HG02610 (cell line): Measurements from ENCODE around the gene SLC44A5.
"Not testable (repeated sequence)": the region's sequence is repeated elsewhere in the genome, so short reads cannot be mapped to it uniquely, and the experiment has no call there.

Experiments
- ATAC-seq: cut with Tn5 transposase; IDR thresholded peaks from one replicate; pipeline ENCODE4 v1.9.1; 2021; ENCODE audit warnings: mild to moderate bottlenecking, moderate library complexity; ENCODE audit not compliant: unreplicated experiment

SLC44A5 gene

DNA sequence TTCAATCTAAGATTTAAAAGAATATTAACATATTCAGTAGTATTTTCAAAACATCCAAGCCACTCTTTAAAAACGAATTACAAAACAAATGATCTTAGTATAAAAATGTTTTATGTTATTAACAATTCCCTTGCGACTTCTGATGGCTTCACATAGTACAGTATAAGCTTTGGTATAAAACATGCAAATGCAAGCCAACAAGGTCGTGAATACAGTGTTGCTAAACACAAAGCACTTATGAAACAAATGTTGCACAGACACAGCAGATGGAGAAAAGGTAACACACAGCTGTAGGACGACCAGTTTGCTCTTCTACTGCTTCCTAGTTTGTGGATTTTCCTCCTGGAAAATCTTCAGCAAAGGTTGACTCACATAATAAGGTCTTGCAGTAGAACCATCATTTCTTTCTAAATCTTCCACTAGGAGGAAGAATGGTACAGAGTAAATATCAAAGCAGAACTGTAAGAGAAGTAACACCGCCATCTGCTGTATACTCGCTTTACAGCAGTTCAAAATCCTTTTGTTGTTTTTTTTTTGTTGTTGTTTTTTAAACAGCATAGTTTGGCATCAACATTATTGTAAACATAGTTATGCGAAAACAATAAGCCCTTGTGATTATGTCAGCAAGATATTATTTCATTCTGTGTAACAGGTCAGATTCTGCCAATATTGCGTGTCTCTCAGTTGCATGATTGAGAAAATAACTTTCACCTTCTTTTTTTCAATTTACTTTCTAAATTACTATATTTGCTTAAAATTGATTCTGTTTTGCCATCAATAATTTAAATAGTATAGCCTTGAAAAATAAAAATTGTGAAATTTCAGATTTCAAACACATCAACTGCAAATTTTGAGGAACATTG is 407.3 kb downstream of the SLC44A5 start:
- ATAC-seq = peak; percentile 84

DNA sequence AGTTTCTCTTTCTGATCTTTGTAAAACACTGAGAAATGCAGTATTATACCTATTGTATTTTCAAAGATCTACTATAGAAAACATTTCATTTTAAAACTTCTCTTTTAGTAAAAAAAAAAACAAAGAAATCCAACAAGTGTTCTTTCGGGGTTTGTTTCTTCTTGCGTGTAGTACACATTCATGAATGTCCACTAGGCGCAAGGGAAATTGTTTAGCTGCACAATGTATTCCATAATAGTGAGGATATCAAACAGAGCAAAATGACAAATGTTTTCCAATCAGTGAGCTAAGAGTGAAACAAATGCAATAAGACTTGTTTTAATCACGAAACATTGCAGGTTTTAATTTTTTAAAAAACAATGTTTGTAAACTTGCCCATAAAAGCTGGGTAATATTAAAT is 408.2 kb downstream of the SLC44A5 start:
- ATAC-seq = no peak

DNA sequence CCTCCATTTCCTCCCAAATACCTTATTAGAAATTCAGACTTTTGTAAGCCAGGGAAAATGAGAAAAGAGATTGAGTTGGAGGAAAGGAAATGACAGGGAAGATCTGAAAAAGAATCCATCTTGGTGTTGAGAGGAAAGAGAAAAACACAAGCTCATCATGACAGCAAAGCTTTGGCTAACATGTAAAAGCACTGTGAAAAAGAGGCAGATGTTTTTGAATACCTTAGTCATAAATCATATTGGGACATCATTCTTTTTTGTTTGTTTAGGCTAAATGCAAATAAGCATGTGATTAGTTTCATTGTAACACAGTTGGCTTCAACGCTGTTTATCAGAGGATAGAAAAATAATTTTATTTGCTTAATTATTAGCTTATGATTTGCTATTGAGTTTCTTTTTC is 412.2 kb downstream of the SLC44A5 start:
- no peak for ATAC-seq

DNA sequence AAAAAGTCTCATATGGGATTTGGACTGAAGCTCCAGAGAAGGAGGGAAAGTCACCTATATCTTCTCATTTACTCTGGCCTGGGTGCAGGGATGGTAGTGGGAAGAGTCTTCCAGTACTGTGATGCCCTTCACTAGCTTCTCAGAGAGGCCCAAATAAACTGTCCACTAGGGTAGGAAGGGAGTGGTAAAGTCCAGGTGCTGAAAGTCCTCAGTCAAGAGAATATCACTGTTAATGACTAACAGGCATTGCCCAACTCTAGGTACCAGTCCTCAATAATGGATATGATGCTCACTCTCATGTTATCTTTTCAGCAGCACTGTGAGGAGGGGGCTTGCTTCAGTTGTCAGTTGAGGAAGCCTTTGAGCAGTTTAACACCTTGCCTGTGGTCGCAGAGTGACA is 412.8 kb downstream of the SLC44A5 start:
- no peak for ATAC-seq

DNA sequence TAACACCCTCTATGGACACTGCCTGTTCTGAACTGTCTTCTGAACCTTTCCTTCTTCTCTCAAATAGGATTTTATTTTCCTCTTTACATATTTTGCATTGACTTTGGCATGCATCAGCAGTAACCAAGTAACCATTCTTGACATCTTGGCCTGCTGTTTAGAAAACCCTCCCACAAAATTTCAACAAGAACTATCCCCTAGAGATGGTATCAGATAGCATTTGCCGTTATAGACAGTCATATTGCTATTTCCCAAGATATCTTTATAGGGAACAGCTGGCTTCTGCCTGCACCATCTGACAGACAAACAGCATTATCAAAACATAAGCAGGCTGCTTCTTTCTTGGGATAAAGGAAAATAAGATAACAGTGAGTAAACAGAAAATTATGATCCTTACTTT is 422.0 kb downstream of the SLC44A5 start:
- ATAC-seq = no peak

DNA sequence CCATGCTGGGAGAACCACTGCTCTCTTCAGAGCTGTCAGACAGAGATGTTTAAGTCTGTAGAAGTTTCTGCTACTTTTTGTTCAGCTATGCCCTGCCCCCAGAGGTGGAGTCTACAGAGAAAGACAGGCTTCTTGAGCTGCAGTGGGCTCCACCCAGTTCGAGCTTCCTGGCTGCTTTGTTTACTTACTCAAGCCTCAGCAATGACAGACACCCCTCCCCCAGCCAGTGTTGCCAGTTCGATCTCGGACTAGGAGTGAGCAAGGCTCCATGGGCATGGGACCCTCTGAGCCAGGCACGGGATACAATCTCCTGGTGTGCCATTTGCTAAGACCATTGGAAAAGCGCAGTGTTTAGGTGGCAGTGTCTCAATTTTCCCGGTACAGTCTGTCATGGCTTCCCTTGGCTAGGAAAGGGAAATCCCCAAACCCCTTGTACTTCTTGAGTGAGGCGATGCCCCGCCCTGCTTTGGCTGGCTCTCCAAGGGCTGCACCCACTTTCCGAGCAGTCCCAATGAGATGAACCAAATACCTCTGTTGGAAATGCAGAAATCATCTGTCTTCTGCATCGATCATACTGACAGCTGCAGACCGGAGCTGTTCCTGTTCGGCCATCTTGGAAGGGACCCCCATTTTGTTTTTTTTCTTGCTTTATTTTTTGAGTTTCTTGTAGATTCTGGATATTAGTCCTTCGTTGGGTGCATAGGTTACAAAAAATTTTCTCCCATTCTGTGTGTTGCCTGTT is 429.5 kb downstream of the SLC44A5 start:
- ATAC-seq = not testable (repeated sequence)

DNA sequence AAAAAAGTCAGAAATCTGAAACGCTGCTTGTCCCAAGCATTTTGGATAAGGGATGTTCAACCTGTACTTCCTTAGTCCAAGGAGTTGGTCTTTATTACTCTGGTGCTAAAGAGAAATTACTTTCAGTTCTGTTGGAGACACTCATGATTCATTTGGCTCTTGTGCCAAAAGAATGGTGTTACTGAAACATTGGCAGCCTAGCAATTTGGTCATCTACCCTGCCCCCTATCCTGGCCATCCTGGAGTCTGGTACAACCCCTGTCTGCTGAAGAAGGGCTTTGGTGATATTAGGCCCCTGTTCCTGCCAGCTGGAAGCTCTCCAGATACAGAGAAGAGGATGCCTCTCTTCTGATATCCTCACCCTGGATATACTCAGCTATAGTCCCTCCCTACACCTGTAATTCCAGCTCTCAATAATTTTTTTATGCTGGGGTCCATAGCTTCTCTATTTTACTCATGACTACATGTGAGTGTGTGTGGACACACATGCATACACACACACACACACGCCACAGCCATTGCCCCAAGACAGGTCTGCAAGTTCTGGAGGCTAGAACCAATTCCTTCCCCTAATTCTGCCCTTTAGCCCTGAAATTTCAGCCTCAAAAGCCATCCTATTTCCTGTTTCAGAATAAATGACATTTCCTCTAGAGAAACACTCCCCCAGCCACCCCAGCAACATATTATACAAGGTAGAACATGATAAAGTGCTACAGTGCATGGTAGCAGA is 436.7 kb downstream of the SLC44A5 start:
- no peak for ATAC-seq

DNA sequence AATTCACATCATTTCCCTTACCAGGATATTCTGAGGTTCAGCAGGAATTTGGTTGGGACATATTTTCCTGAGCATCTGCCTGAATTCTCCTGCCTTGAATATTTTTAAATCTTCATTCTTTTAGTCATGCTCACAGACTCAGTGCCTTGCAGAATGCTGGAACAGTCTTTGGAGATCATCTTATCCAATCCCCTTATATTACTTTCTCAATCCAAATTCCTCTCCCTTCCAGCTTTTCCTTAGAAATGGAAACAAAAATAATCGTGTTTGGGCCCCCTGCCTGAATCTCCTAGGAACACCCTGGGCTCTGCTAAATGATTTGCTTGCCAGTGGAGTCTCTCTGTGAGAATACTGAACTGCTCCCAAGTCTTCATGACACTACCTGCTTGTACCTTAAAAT is 438.4 kb downstream of the SLC44A5 start:
- no peak for ATAC-seq

DNA sequence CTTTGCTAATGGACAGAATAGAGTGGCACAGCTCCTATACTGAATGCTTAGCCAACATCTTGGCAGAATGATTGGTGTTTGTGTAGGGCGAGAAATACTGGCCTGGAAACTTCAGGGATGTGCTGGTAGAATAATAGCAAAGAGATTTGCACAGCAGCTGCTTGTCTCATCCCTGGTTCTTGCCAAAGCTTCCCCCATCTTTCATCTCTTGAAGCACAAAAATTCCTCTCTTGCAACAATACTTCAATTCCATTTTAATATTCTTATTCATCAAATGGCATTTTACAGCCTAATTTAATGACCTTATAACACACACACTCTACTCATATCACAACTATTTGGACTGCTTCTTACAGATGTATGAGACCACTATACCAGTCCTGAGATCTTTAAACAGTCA is 439.0 kb downstream of the SLC44A5 start:
- ATAC-seq = no peak

DNA sequence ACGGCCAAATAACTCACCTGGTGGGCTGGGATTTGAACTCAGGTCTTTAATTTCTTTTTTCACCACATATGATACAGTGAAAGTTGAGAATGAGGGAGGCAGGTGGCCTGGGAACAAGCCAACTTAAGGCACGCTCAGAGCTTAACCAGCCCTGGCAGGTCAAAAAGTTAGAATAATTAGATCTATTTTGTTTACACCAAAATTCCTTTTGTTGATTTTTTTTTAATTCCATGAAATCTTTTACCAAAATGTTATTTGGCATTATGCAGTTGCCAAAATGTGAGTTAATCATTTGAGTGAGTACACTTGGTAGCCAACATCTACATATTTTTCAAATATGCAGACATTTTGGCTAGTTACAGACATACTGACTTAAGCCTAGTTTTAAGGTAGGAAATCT is 439.9 kb downstream of the SLC44A5 start:
- no peak for ATAC-seq

DNA sequence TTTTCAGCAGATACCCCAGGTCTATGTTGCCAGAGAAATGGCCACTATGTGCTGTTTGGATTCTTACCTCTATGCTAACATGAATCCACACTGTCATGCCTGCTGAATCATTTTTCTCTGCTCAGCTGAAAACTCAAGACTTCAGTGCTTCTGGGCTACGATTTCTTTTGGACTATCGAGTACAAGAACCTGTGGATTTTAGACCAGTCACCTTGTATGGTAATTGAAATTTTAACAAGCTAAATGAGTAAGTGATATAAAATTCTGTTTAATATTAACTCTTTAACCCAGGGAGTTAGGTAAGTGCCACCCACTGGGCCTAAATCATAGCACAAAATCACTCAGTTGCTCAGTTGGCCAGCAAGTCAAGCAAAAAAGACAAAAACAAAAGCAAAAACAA is 440.9 kb downstream of the SLC44A5 start:
- no peak for ATAC-seq

DNA sequence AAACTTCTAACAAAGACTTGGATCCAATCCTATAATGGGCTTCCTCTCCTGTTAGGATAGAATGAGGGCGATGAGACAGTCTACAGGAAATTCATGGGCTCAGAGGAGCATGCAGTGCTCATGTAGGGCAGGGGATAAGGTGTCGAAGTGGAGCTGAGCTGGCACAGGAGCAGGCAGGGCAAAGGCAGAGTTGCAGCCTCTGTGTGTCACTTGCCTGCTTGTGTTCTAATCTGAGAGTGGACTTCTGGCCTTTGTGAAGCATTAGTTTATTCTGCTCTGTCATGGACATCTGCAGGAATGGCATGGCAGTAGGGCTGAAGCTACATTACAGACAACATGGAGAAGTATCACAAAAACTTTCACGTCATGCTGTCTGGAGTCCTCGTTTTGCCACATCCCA is 444.1 kb downstream of the SLC44A5 start:
- ATAC-seq = no peak

DNA sequence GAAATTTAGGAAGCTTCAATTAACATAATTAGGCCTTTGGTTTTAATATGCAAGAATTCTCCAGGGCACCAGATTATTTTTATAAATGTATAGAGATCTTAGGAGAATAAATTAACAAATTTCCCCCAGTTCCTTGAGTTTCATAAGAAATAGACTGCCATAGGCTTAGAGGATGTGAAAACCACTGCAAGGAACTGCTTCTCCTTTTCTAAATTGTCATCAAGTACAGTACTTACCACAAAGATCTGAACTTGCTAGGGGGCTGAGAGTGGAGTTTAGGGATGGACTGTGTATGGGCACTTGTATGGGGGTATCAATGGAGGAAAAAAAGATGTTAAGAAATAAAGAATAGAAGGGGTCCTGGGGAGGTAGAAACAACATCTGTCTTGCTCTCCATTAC is 445.6 kb downstream of the SLC44A5 start:
- ATAC-seq = no peak

DNA sequence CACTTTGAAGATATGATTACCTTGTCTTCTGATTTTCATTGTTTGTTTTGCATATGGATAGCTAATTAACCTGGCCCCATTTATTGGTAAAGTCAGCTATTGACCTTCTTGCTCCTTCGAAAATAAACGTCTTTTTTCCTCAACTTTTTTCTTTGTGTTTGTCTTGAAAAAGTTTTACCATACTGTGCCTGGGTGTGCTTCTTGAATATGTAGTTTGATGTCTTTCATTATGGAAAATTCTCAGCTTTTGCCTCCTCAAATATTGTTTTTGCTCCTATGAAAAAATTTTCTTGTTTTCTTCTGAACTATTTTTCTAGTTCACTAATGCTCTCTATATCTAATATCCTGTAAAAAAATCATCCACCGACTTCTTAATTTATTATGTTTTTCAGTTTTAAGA is 451.8 kb downstream of the SLC44A5 start:
- no peak for ATAC-seq
